ENCODE measurements around the gene PPP4R1.

DNA sequence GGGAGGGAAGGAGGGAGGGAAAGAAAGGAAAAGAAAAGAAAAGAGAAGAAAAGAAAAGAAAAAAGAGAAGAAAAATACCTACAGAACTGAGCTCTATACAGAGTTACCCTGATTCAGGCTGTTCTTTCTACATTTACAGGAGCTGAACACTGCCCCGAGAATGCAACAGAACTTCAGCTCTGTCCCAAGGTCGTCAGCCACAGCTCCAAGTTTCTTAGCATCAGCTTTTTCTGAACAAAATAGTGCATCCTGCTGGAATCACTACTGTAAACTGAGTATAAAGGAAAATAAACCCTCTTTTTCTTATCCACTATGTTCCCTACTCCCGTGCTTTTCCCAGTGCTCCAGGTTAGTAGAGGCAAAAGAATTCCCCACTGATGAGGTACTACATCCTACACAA is 4.7 kb upstream of the PPP4R1 start:
- no peak for TF ChIP-seq REST (IDR thresholded peaks at IDR 0.05; ENCODE audit: insufficient read depth in 1 of 2, low read depth in 2 of 2, low read length in 2 of 2)
- TF ChIP-seq POLR2AphosphoS5 (IDR thresholded peaks at IDR 0.05; ENCODE audit: low read depth, low read length) = no peak
- no peak for TF ChIP-seq SIN3A (IDR thresholded peaks at IDR 0.05; ENCODE audit: borderline replicate concordance, insufficient read depth, low read length)

All from PFSK-1 (cell line).